ENCODE measurements around the gene C16orf74.

DNA sequence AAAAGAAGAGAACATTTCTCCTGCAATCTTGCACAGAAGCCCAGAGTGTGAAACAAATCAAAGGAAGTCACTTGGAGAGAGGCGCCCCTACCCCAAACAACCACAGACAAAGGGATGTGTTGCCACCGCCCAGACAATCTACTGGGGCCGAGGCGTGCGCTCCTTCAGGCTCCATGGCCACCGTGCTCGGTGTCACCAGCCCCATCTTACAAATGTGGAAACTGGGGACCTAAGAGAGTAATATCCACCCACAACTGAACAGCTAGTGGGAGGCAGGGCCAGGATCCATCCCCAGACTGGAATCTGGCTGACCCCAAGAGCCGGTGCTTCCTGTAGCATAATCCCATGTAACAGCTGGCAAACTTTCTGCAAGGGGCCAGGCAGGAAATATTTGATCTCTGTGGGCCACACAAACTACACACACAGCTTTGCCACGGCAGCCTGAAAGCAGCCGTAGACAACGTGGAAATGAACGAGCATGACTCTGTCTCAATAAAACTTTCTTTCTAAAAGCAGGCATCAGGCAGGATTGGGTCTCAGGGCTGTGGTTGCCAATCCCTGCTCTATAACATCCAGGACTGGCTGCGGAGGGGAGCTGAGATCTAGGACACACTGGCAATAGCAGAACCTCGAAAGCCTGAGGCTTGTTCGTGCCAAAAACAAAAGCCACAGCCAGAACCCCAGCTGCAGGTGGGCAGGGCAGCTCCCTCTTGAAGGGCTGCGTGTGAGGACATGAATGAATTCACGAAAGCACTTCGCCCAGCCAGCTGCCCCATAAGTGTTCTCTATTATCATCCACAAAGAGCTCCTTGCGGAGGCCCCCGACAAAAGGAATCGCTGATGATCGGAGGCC is 35.5 kb downstream of the C16orf74 start:
- TF ChIP-seq POLR2A (IDR thresholded peaks at IDR 0.05) (no peak), EP300 (IDR thresholded peaks at IDR 0.05) (no peak), POLR2AphosphoS5 (IDR thresholded peaks at IDR 0.05) (no peak)
- TF ChIP-seq, protein P1, sequence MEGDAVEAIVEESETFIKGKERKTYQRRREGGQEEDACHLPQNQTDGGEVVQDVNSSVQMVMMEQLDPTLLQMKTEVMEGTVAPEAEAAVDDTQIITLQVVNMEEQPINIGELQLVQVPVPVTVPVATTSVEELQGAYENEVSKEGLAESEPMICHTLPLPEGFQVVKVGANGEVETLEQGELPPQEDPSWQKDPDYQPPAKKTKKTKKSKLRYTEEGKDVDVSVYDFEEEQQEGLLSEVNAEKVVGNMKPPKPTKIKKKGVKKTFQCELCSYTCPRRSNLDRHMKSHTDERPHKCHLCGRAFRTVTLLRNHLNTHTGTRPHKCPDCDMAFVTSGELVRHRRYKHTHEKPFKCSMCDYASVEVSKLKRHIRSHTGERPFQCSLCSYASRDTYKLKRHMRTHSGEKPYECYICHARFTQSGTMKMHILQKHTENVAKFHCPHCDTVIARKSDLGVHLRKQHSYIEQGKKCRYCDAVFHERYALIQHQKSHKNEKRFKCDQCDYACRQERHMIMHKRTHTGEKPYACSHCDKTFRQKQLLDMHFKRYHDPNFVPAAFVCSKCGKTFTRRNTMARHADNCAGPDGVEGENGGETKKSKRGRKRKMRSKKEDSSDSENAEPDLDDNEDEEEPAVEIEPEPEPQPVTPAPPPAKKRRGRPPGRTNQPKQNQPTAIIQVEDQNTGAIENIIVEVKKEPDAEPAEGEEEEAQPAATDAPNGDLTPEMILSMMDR (IDR thresholded peaks at IDR 0.05): no peak
